Heart right ventricle (tissue), 16 donors: ENCODE data around the gene ARPP21. TPM values are rescaled to one million over a fixed set of nuclear protein-coding genes. Genes with fewer than 3 reads are reported as not detected.
"Not testable (repeated sequence)": the region's sequence is repeated elsewhere in the genome, so short reads cannot be mapped to it uniquely, and the experiment has no call there.

Experiments used
- ATAC-seq, 8 donors: fragments of 200-7000 bp; cut with Tn5 transposase; one replicate each; pipeline ENCODE4 v1.9.1; 2020; ENCODE audit warnings: mild to moderate bottlenecking in 8 of 8, moderate library complexity in 8 of 8, moderate number of reproducible peaks in 1 of 8
- DNase-seq, 2 donors: peaks; one replicate each; pipeline ENCODE4 v3.0.0-alpha.2; 2020
- H3K27ac ChIP-seq, 10 donors: fragments of 200-600 bp; sonication (generic) in 2 of 10; one replicate each; pipeline versions ENCODE4 v1.5.0 to v1.8.0; 2020 to 2022; ENCODE audit warnings: mild to moderate bottlenecking in 3 of 10
- H3K27me3 ChIP-seq, 7 donors: fragments of 200-600 bp; one replicate each; pipeline ENCODE4 v1.8.0; 2021 to 2022; ENCODE audit warnings: mild to moderate bottlenecking in 2 of 7
- H3K36me3 ChIP-seq, 9 donors: fragments of 200-600 bp; sonication (generic) in 1 of 9; one replicate each; pipeline versions ENCODE4 v1.5.0 to v1.8.0; 2020 to 2022; ENCODE audit warnings: mild to moderate bottlenecking in 2 of 9
- H3K4me1 ChIP-seq, 9 donors: fragments of 200-600 bp; sonication (generic) in 1 of 9; one replicate each; pipeline versions ENCODE4 v1.5.0 to v1.8.0; 2020 to 2022; ENCODE audit warnings: mild to moderate bottlenecking in 4 of 9
- H3K4me3 ChIP-seq, 10 donors: fragments of 200-600 bp; sonication (generic) in 2 of 10; one replicate each; pipeline versions ENCODE4 v1.5.0 to v1.8.0; 2020 to 2022; ENCODE audit warnings: mild to moderate bottlenecking in 7 of 10, moderate library complexity in 2 of 10
- H3K9me3 ChIP-seq, 11 donors: fragments of 200-600 bp in 10 of 11; sonication (generic) in 2 of 11; one replicate each; pipeline versions ENCODE4 v1.5.0 to v1.8.0; 2013 to 2022; ENCODE audit warnings: mild to moderate bottlenecking in 2 of 11, control low read depth in 1 of 11, moderate library complexity in 1 of 11
- CTCF ChIP-seq, 9 donors: fragments of 200-600 bp; sonication (generic) in 2 of 9; IDR thresholded peaks; one replicate each; pipeline versions ENCODE4 v1.5.0 to v1.8.0; 2021 to 2022; ENCODE audit warnings: antibody characterized with exemption in 9 of 9, mild to moderate bottlenecking in 5 of 9, moderate library complexity in 1 of 9
- WGBS, 2 donors: extraction: QIAGEN DNeasy Blood & Tissue Kit; methylation state at CpG; one replicate each; pipeline ENCODE4 v1.1.7; 2013; ENCODE audit warnings: inconsistent platforms in 1 of 2; 5-methylcytosine and 5-hydroxymethylcytosine counted together
- intact Hi-C, 10 donors: fragments of 100-400 bp; cut with DNase I; formaldehyde crosslinking; loops; one replicate each; pipeline versions ENCODE4 v1.11.1 to v1.14.2; 2022
- microRNA-seq, 2 donors: library from miRNA; unstranded; fragments of <30 nt; microRNA quantifications; one replicate each; pipeline ENCODE4 v1.2.0, GENCODE V29; 2021
- polyA plus RNA-seq, 2 donors: library from polyadenylated mRNA; stranded (reverse); fragments of 200-250 nt; gene quantifications; one replicate each; pipeline ENCODE4 v1.2.3, GENCODE V29; 2013
- total RNA-seq, 10 donors: library from RNA; stranded (reverse); fragmentation: NEBNext Ultra II Directional in 3 of 10; extraction: Animal tissue kit (Norgen Biotek cat#: 25700) in 3 of 10; gene quantifications; one replicate each; pipeline versions ENCODE4 v1.2.1 to v1.2.4, GENCODE V29; 2021 to 2023
- donor health status: Arrhythmogenic right ventricular cardiomyopathy.
- donor health status: ischemic (EF 13 %, LVEDD 7.1; RV severe dilation, severe dysfunction).
- donor health status: healthy with polysubstance abuse.
- donor health status: DM: no; HTN: yes; CAD: no.
- donor health status: DM: no; HTN: no; CAD: no.
- donor health status: ischemic (EF 25% LVEDD 6.9; RV normal size, moderate dysfunction).
- donor health status: ischemic (EF 25% LVEDD 5.7; RV mildly dilated, moderate dysfunction).
- donor health status: healthy.
- donor health status: DM: yes; HTN: yes; CAD: no.
- donor health status: Ischemic cardiomyopathy.
- donor health status: ischemic (EF 35%, LVEDD 5.7; RV mildly dilated, moderate dysfunction).
- donor health status: nonischemic (EF 11% LVEDD 7.7; RV severe dilation, severe dysfunction).
- donor health status: DM: yes; HTN: yes; CAD: no.
- donor health status: PGD.
- donor health status: ischemic (EF 29% LVEDD 5.4; RV normal size, mild dysfunction).
- donor health status: nonischemic (EF 23%, LVEDD 6.1; RV moderate dilation, normal function).

The ARPP21 gene
- total and polyA plus RNA-seq, 12 donors: 0.06 TPM; not detected in 11

- H3K4me1 ChIP-seq: no peaks in the 10 kb centered on the region
- H3K27me3 ChIP-seq: no peaks in the 10 kb centered on the region
- no peaks in the 10 kb centered on the region for H3K36me3 ChIP-seq
- no peak overlapping the region for H3K4me3 ChIP-seq
- TF ChIP-seq CTCF (IDR thresholded peaks at IDR 0.05): no peak
- H3K9me3 ChIP-seq: peaks cover 0 to 6% (median 0%) of the 10 kb centered on the region in 11 donors
- intact Hi-C loops: no loop called here
- DNase-seq (no peak), ATAC-seq (no peak)
- H3K27ac ChIP-seq: no peak overlapping the region
- WGBS, 2 donors: 37 to 49% methylated on average over 4 of the region's 4 CpGs
Measured at GRCh38 chr3:35814531-35814930, 175.2 kb downstream of the ARPP21 start.

GRCh38 chr3:35815796-35816195 lies 176.5 kb downstream of the ARPP21 start:
- intact Hi-C loops: loop anchor here in 1 of 10 donors (2.0 kb wide), 1 partner anchor 39 kb away; no protein-coding TSS in a partner anchor

GRCh38 chr3:35817216-35817615 lies 177.9 kb downstream of the ARPP21 start:
- Histone ChIP-seq H3K27me3 (no peaks in the 10 kb centered on the region), H3K4me1 (no peaks in the 10 kb centered on the region), H3K27ac (no peak overlapping the region), H3K9me3 (peaks cover 0 to 6% (median 0%) of the 10 kb centered on the region in 11 donors), H3K4me3 (no peak overlapping the region), H3K36me3 (no peaks in the 10 kb centered on the region)
- intact Hi-C loops: loop anchor here in 1 of 10 donors (2.0 kb wide), 1 partner anchor 38 kb away; no protein-coding TSS in a partner anchor
- WGBS, 2 donors: 63 to 69% methylated on average over 4 of the region's 4 CpGs
- ATAC-seq (no peak), DNase-seq (no peak)
- TF ChIP-seq CTCF (IDR thresholded peaks at IDR 0.05): no peak

More at GRCh38 chr3:35815796-35816195, 176.5 kb downstream of the ARPP21 start:
- H3K4me1 ChIP-seq, H3K27me3 ChIP-seq, H3K9me3 ChIP-seq, ATAC-seq, H3K27ac ChIP-seq, H3K36me3 ChIP-seq, DNase-seq, H3K4me3 ChIP-seq: not testable (repeated sequence)

- DNase-seq (no peak), ATAC-seq (no peak)
- Histone ChIP-seq H3K4me1 (no peaks in the 10 kb centered on the region), H3K36me3 (no peaks in the 10 kb centered on the region), H3K4me3 (no peak overlapping the region), H3K27me3 (no peaks in the 10 kb centered on the region), H3K27ac (no peak overlapping the region), H3K9me3 (peaks cover 0 to 4% (median 0%) of the 10 kb centered on the region in 11 donors)
- intact Hi-C loops: no loop called here
- TF ChIP-seq CTCF (IDR thresholded peaks at IDR 0.05): no peak
- WGBS, 2 donors: 33 to 35% methylated on average over 5 of the region's 5 CpGs
Measured at GRCh38 chr3:35832140-35832571, 192.8 kb downstream of the ARPP21 start.

Small RNA genes within 50 kb of the gene (microRNA-seq; reads per million reads assigned to microRNA genes)
- 2.4 to 2.6 reads per million in 2 donors for gene MIR128-2
